NCI-H345 treated with DMSO at 0.1 percent for 48 hours (cell line): ENCODE data around the gene SPRR2F.

ENCODE experiments used
- DNase-seq: peaks from one replicate; lab custom pipeline; 2025; ENCODE audit not compliant: unreplicated experiment; lab: John Stamatoyannopoulos, UW

SPRR2F gene

GRCh38 chr1:153081736-153082135 lies 31.6 kb downstream of the SPRR2F start:
- DNase-seq, result no peak

GRCh38 chr1:153072806-153073726 lies 40.2 kb downstream of the SPRR2F start:
- DNase-seq, result no peak

GRCh38 chr1:153071511-153071910 lies 41.8 kb downstream of the SPRR2F start, which contains the start of gene SPRR2B:
TSS of gene SPRR2B (minus strand) at chr1:153071611. CDS start at chr1:153070839, 772 bp downstream.
- no peak for DNase-seq

GRCh38 chr1:153070243-153070642 lies 43.1 kb downstream of the SPRR2F start:
- DNase-seq, result no peak
